HepG2 (cell line): ENCODE data around the gene MRPS17. TPM values are rescaled to one million over a fixed set of nuclear protein-coding genes. Genes with fewer than 3 reads are reported as not detected.

Source experiments
- CEBPB ChIP-seq: IDR thresholded peaks from 2 replicates; pipeline ENCODE4 v1.6.1; 2011; ENCODE audit warnings: low read depth, low read length, improper control_type of control experiment, borderline replicate concordance
- CHD4 ChIP-seq: fragments of 200-600 bp; sonication (generic); IDR thresholded peaks from 2 replicates; pipeline ENCODE4 v1.7.0; 2017; ENCODE audit warnings: mild to moderate bottlenecking, low read length, borderline replicate concordance
- DNMT3B ChIP-seq: conservative IDR thresholded peaks from 2 replicates; pipeline ENCODE4 v1.6.1; 2016; ENCODE audit warnings: missing biosample characterization, control low read depth
- ESRRA ChIP-seq: sonication (generic); formaldehyde crosslinking; IDR thresholded peaks from 2 replicates; pipeline ENCODE4 v1.5.1; 2020; ENCODE audit warnings: mild to moderate bottlenecking, low read depth, missing genetic modification reagents
- FOXA1 ChIP-seq, 2 experiments: fragments of 450-650 bp in 1 of 2; sonication (generic) in 1 of 2; formaldehyde crosslinking in 1 of 2; IDR thresholded peaks; 2 replicates each; pipeline versions ENCODE4 v1.4.0 to v1.6.1; 2016 to 2020; ENCODE audit warnings: missing genetic modification reagents in 1 of 2
- JARID2 ChIP-seq: sonication (generic); formaldehyde crosslinking; IDR thresholded peaks from 2 replicates; pipeline ENCODE4 v1.8.1; 2023; ENCODE audit warnings: missing genetic modification reagents, inconsistent platforms; ENCODE audit not compliant: insufficient replicate concordance
- MEF2D ChIP-seq: sonication (generic); formaldehyde crosslinking; IDR thresholded peaks from 2 replicates; pipeline ENCODE4 v1.5.1; 2020; ENCODE audit warnings: mild to moderate bottlenecking, missing genetic modification reagents
- POLR2A ChIP-seq, 2 experiments: IDR thresholded peaks; 2 replicates each; pipeline ENCODE4 v1.6.1; 2011; ENCODE audit warnings: low read depth in 2 of 2, low read length in 2 of 2, mild to moderate bottlenecking in 1 of 2, moderate library complexity in 1 of 2; ENCODE audit not compliant: insufficient read depth in 1 of 2
- RELA ChIP-seq: sonication (generic); formaldehyde crosslinking; IDR thresholded peaks from 2 replicates; pipeline ENCODE4 v1.4.0; 2020; ENCODE audit warnings: missing genetic modification reagents
- SNAPC5 ChIP-seq: sonication (generic); formaldehyde crosslinking; IDR thresholded peaks from 2 replicates; pipeline ENCODE4 v1.8.1; 2023; ENCODE audit warnings: mild to moderate bottlenecking, missing genetic modification reagents, borderline replicate concordance
- SP1 ChIP-seq, 2 experiments: fragments of 450-650 bp in 1 of 2; sonication (generic) in 1 of 2; formaldehyde crosslinking in 1 of 2; IDR thresholded peaks; 2 replicates each; pipeline versions ENCODE4 v1.4.0 to v1.6.1; 2016 to 2020; ENCODE audit warnings: missing genetic modification reagents in 1 of 2
- ZFX ChIP-seq: sonication (generic); formaldehyde crosslinking; IDR thresholded peaks from 2 replicates; pipeline ENCODE4 v1.4.0; 2020; ENCODE audit warnings: mild to moderate bottlenecking, low read depth, missing genetic modification reagents, moderate library complexity
- ZKSCAN8 ChIP-seq: IDR thresholded peaks from 2 replicates; pipeline ENCODE4 v1.6.1; 2016; ENCODE audit warnings: borderline replicate concordance, missing genetic modification reagents, missing compliant biosample characterization
- ZNF282 ChIP-seq: fragments of 450-650 bp; IDR thresholded peaks from 2 replicates; pipeline ENCODE4 v1.6.1; 2018; ENCODE audit not compliant: partially characterized antibody
- ZNF350 ChIP-seq: sonication (generic); formaldehyde crosslinking; IDR thresholded peaks from 2 replicates; pipeline ENCODE4 v1.4.0; 2020; ENCODE audit warnings: mild to moderate bottlenecking, low read depth, missing genetic modification reagents, borderline replicate concordance
- ZNF432 ChIP-seq: sonication (generic); formaldehyde crosslinking; IDR thresholded peaks from 2 replicates; pipeline ENCODE4 v1.5.0; 2020; ENCODE audit warnings: missing genetic modification reagents, mild to moderate bottlenecking, borderline replicate concordance
- ZSCAN25 ChIP-seq: sonication (generic); formaldehyde crosslinking; IDR thresholded peaks from 2 replicates; pipeline ENCODE4 v1.8.0; 2022; ENCODE audit warnings: mild to moderate bottlenecking, missing genetic modification reagents
- polyA plus RNA-seq, 8 experiments: library from polyadenylated mRNA; depleted of rRNA in 3 of 8; stranded (reverse) in 7 of 8; unstranded in 1 of 8; fragments of >200 nt; fragmentation: Illumina TruSeq in 4 of 8; extraction: Trizol in 4 of 8; gene quantifications; 2 replicates each; pipeline versions ENCODE4 v1.2.1 to v1.2.3, GENCODE V29; 2011 to 2016; ENCODE audit warnings: low read depth in 4 of 8, missing spikeins in 1 of 8, mixed read lengths in 1 of 8; ENCODE audit not compliant: insufficient read depth in 1 of 8
- total RNA-seq, 5 experiments: library from RNA; depleted of rRNA; stranded (reverse); fragments of >200 nt; fragmentation: Illumina TruSeq; extraction: Trizol; gene quantifications; 2 replicates each; pipeline ENCODE4 v1.2.3, GENCODE V29; 2016; ENCODE audit warnings: low read depth in 1 of 5
- TF ChIP-seq, protein P1 (sequence below): sonication (generic); formaldehyde crosslinking; IDR thresholded peaks from 2 replicates; pipeline ENCODE4 v1.4.0; 2020; ENCODE audit warnings: missing genetic modification reagents, borderline replicate concordance
- TF ChIP-seq, protein P2 (sequence below): sonication (generic); formaldehyde crosslinking; IDR thresholded peaks from 2 replicates; pipeline ENCODE4 v1.4.0; 2020; ENCODE audit warnings: mild to moderate bottlenecking, low read depth, missing genetic modification reagents
- TF ChIP-seq, protein P3 (sequence below): sonication (generic); formaldehyde crosslinking; IDR thresholded peaks from 2 replicates; pipeline ENCODE4 v1.8.0; 2022; ENCODE audit warnings: mild to moderate bottlenecking, missing genetic modification reagents, borderline replicate concordance

MRPS17 gene
- total and polyA plus RNA-seq, 2 of the 13 experiments (the other 11 are each of a cell fraction or from before 2014, with no cell fraction given) = 14.9 to 31.3 TPM

- no peak for TF ChIP-seq CHD4
- TF ChIP-seq POLR2A (IDR thresholded peaks at IDR 0.05; ENCODE audit: insufficient read depth in 1 of 2, low read depth in 2 of 2, low read length in 2 of 2) = peak; percentile 90 to 96
- TF ChIP-seq, protein P1, sequence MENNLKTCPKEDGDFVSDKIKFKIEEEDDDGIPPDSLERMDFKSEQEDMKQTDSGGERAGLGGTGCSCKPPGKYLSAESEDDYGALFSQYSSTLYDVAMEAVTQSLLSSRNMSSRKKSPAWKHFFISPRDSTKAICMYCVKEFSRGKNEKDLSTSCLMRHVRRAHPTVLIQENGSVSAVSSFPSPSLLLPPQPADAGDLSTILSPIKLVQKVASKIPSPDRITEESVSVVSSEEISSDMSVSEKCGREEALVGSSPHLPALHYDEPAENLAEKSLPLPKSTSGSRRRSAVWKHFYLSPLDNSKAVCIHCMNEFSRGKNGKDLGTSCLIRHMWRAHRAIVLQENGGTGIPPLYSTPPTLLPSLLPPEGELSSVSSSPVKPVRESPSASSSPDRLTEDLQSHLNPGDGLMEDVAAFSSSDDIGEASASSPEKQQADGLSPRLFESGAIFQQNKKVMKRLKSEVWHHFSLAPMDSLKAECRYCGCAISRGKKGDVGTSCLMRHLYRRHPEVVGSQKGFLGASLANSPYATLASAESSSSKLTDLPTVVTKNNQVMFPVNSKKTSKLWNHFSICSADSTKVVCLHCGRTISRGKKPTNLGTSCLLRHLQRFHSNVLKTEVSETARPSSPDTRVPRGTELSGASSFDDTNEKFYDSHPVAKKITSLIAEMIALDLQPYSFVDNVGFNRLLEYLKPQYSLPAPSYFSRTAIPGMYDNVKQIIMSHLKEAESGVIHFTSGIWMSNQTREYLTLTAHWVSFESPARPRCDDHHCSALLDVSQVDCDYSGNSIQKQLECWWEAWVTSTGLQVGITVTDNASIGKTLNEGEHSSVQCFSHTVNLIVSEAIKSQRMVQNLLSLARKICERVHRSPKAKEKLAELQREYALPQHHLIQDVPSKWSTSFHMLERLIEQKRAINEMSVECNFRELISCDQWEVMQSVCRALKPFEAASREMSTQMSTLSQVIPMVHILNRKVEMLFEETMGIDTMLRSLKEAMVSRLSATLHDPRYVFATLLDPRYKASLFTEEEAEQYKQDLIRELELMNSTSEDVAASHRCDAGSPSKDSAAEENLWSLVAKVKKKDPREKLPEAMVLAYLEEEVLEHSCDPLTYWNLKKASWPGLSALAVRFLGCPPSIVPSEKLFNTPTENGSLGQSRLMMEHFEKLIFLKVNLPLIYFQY (CRISPR knock-in tag) = no peak
- TF ChIP-seq, protein P2, sequence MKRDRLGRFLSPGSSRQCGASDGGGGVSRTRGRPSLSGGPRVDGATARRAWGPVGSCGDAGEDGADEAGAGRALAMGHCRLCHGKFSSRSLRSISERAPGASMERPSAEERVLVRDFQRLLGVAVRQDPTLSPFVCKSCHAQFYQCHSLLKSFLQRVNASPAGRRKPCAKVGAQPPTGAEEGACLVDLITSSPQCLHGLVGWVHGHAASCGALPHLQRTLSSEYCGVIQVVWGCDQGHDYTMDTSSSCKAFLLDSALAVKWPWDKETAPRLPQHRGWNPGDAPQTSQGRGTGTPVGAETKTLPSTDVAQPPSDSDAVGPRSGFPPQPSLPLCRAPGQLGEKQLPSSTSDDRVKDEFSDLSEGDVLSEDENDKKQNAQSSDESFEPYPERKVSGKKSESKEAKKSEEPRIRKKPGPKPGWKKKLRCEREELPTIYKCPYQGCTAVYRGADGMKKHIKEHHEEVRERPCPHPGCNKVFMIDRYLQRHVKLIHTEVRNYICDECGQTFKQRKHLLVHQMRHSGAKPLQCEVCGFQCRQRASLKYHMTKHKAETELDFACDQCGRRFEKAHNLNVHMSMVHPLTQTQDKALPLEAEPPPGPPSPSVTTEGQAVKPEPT (CRISPR knock-in tag) = no peak
- no peak for TF ChIP-seq ZNF282
- TF ChIP-seq JARID2 (CRISPR knock-in tag) = no peak
- peak; percentile 60; the same call in 1 of the 2 replicates for TF ChIP-seq SNAPC5 (CRISPR knock-in tag)
- no peak for TF ChIP-seq ZNF432 (CRISPR knock-in tag)
- TF ChIP-seq ZFX (CRISPR knock-in tag) = peak; percentile 82
- TF ChIP-seq, protein P3, sequence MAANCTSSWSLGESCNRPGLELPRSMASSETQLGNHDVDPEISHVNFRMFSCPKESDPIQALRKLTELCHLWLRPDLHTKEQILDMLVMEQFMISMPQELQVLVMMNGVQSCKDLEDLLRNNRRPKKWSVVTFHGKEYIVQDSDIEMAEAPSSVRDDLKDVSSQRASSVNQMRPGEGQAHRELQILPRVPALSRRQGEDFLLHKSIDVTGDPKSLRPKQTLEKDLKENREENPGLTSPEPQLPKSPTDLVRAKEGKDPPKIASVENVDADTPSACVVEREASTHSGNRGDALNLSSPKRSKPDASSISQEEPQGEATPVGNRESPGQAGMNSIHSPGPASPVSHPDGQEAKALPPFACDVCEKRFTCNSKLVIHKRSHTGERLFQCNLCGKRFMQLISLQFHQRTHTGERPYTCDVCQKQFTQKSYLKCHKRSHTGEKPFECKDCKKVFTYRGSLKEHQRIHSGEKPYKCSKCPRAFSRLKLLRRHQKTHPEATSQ (CRISPR knock-in tag) = no peak; the same call in 1 of the 2 replicates
- TF ChIP-seq ZKSCAN8 (CRISPR knock-in tag) = 0 out of 2 replicates have a peak, but pooled peaks have one; percentile 17
- TF ChIP-seq ZSCAN25 (CRISPR knock-in tag) = peak; percentile 72; the same call in 1 of the 2 replicates
- TF ChIP-seq CEBPB = no peak; the same call in 1 of the 2 replicates
- no peak for TF ChIP-seq FOXA1 (IDR thresholded peaks at IDR 0.05)
- peak; percentile 26; the same call in 1 of the 2 replicates for TF ChIP-seq FOXA1 (CRISPR knock-in tag; IDR thresholded peaks at IDR 0.05)
- TF ChIP-seq DNMT3B (CRISPR knock-in tag) = no peak
- TF ChIP-seq RELA (CRISPR knock-in tag) = 0 out of 2 replicates have a peak, but pooled peaks have one; percentile 33
- TF ChIP-seq SP1 (IDR thresholded peaks at IDR 0.05) = no peak
- peak; percentile 93 for TF ChIP-seq SP1 (CRISPR knock-in tag; IDR thresholded peaks at IDR 0.05)
- peak; percentile 72; the same call in 1 of the 2 replicates for TF ChIP-seq ZNF350
- TF ChIP-seq MEF2D (CRISPR knock-in tag) = peak; percentile 67; the same call in 1 of the 2 replicates
- no peak for TF ChIP-seq ESRRA
Observed at GRCh38 chr7:55951637-55952351, at the start of gene MRPS17 (continued).
